NCI-H2171 treated with DMSO at 0.1 percent for 48 hours (cell line): ENCODE measurements around the gene UNC13C.

Experiments
- DNase-seq: peaks from one replicate; lab custom pipeline; 2025; lab: John Stamatoyannopoulos, UW

UNC13C gene

DNA sequence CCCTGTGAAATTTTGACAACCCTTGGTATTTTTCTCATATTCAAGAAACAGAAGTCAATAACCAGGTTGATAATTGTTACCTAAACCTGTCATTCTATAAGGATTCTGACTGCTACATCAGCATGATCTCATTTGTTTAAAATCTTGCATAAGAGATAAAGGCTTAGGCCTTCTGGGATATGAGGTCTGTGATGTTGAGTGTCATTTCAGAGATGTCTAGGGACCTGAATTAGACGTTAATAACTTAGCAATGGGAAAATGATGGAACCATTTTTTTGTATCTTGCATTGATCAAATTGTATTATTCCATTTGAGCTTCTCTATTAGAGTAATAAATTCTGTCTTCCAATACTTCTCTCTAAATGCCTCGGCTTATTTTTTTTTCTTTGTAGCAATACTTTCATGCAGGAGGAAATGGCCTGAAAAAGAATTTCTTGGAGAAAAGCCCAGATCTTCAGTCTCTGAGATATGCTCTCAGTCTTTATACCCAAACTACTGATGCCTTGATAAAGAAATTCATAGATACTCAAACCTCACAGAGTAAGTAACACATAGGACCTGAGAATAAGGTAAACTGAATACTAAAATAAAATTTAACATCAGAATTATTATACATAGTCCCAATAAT is 589.3 kb downstream of the UNC13C start:
- DNase-seq: no peak

DNA sequence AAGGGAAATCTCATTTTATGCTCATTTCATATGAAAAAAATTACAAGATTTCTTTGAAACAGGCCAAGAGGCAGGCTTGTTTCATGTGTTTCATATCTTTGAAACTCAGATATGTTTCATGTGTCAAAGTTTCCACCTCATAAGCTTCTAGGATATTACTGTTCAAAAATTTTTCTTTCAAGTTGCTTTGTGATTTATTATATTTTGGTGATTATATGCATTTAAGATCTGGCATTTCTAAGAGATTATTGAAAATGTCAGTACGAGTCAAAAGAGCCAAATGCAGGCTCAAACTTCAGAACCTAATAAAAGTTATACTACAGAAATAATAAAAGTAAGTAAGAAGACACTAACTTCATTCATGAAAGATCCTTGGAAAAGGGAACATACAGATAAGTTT is 590.1 kb downstream of the UNC13C start:
- no peak for DNase-seq

DNA sequence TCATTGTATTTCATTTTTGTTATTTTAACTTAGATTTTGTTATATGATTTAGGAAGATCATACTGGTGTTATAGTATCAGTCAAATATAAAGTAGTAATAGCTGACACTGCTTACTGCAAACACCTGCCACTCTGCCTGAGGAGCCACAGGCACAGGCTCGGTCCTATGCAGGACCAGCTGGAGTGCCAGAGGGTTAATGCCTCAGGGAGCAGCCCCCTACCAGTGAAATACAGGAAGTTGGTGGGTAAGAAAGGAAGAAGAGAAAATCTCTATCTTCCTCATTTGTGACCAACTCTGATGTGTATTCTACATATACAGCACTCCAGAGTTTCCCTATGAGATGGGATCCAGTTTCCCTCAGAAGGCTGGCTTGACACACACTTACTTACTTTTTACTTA is 593.3 kb downstream of the UNC13C start:
- no peak for DNase-seq

DNA sequence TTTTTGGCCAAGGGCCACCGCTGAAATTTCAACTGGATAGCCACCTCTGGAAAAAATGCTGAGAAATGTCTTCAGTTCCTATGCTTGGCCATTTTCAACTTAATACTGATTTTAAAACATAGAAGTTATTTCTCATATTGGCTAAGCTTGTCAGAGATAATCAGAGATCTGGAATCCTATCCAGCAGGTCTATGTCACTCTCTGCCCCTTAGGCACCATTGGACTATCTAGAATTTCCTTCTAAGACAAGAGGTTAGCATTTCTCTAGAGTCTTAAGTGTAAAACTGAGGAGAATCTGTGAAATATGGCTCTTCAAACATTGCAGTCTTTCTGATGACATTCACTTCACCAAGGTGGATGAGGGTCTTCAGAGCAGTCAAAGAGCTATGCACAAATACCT is 597.3 kb downstream of the UNC13C start:
- no peak for DNase-seq

DNA sequence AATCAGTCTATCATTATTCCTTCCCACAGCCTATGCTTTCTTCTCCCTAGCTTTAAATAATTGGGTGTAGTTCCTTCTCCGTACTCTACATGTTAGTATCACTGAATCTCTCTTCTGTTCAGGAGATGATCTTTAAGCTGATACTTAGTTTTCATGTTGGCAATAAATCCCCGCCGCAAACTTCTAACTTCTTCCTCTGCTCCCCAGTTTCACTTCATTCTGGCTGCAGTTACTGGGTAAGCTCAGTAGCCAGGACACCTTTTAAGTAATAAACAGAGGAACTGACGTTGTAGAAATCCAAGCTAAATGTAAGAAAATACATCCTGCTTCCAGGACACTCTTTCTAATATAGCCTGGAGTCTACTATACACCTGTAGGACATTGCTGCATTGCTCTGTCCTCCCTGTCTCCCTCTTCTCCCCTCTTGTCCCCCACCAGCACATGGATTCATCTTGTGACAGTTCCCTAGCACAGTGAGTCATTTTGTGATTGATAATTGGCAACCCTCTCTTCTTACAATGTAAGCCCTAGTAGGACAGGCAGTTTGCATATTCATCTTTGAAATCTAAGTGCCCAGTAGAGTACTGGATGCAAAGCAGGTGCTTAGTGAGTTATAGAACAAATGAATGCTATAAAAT is 598.2 kb downstream of the UNC13C start:
- no peak for DNase-seq

DNA sequence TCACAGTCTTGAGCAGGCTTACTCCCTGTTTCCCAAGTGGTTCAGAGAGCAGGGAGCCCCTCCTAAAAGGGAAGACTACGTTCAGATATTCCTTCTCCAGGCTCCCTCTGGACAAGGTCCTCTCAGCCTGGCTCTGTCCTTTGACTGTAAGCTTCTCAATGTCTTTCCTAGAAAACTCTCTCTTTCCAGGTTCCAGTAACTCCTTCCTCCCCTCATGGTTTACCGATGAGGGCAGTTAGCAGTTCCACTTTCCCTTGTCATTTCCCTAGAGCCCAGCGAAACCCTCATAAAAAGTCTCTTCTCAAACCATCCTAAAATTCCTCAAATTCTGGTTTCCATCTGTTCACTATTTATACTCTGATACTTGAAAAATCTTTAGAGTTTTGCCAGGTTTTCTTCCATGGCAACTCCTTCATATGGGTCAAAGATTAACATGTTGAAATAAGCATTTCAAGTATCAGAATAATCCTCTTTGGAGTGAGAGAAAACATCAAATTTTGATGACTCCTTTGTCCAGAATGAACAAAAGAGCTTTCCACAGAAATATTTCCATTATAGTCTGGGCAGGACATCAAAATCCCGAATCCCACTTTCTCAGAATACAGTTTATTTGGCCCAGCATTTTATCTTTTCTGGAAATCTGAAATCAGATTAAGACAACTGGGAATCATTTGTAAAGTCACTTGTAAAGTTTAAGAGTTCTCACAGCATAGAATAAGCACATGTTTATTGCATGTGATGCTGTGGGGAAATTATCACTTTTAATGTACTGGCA is 599.4 kb downstream of the UNC13C start:
- no peak for DNase-seq

DNA sequence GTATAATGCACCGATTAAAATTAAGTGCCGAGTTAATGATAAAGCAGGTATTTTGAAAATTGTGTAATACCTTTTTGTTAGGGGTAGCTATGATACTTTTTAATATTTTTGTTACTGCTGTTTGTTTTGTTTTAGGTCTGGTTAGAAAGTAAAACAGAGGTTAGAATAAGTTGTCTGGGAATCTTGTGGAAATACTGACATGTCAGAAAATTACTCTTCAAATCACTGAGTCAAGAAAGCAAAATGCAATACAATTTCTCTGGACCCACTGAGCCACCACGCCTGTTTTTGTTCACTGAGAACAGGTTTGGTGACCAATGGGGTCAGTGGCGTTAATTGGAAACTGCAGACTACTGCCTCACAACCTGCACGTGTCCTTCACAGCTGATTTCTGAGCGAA is 601.6 kb downstream of the UNC13C start:
- no peak for DNase-seq

DNA sequence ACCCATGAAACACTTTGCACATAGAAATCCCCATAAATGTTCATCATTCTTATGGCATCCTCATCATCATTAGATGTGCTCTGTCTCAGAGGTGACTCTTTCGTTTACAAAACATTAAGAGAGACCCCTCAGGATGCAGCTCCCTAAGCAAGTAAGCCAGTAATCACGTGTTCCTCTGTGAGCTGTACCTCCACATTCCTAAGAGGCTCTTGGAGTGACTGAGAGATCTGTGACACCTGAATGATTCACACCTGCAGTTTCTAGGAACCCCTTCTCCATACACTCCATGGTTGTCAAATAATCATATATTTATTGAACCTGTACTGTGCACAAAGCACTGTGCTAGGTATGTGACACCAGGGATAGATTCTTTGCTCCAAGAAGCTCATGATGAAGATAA is 602.4 kb downstream of the UNC13C start:
- DNase-seq: no peak

DNA sequence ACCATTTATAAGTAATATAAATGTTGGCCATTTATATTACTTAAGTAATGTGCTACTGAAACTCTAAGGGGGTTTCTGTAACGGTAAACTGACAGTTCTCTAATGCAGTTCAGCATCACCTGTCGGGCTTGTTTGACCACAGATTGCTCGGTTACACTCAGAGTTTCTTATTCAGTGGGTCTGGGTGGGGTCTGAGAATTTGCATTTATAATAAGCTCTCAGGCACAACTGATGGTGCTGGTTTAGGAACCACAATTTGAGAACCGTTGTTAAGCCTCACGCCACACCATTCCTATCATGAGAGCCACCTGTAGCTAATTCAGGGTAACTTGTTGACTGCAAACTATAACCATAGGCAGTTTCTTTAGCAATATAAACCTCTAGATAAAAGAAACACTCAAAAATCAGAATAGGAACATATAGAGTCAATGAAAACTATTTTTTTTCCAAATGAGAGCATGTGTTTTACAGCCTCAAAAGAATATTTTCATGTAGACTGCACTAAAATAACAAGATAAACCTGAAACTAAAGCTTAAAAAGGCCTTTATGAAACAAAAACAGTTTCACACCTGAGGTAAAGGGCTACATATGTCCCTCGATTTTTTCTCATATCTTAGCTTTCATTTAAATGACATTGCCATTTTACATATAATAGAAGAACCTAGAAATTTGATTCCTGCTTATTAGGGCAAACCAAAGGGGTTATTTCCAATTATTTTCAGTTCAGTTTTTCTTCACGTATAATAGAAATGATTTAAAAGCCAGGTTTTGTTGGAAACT is 604.8 kb downstream of the UNC13C start:
- DNase-seq: no peak

DNA sequence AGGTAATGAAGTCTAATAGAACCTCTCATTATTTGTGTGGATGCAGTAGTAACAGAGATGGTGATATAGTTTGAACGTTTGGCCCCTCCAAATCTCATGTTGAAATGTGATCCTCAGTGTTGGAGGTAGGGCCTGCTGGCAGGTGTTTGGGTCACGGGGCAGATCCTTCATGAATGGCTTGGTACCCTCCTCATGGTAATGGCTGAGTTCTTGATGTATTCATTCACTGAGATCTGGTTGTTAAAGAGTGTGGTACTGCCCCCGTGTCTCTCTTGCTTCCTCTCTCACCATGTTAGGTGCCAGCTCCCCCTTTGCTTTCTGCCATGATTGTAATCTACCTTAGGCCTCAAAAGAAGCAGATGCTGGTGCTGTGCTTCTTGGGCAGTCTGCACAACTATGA is 606.8 kb downstream of the UNC13C start:
- DNase-seq: no peak

DNA sequence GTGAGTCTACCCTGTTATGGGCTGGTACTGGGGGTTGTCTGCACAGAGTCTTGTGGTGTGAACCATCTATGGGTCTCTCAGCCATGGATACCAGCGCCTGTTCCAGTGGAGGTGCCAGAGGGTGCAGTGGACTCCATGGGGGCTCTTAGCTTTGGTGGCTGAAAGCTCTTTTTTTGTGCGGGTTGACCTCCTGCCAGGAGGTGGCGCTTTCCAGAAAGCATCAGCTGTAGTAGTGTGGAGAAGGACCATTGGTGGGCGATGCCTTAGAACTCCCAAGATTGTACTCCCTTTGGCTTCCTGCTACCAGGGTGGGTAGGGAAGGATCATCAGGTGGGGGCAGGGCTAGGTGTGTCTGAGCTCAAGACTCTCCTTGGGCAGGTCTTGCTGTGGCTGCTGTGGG is 615.9 kb downstream of the UNC13C start:
- DNase-seq: no peak

DNA sequence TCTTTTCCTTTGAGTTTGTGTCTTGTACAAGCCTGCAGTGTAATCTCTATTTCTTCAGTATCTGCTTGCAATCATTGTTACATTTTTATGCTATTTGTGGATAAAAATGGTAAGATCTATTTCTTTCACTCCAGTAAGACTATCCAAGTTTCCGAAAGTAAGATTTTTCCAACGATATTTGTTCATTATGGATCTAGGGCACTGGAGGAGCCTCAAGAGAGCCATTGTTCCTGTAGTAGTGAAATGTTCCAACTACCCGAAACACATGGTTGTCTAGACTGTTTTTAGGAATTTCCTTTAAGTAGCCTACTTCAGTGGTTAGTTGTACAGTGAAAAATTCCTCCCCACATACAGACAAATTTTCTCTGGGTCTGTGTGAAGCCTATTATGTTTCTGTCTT is 621.1 kb downstream of the UNC13C start:
- no peak for DNase-seq

DNA sequence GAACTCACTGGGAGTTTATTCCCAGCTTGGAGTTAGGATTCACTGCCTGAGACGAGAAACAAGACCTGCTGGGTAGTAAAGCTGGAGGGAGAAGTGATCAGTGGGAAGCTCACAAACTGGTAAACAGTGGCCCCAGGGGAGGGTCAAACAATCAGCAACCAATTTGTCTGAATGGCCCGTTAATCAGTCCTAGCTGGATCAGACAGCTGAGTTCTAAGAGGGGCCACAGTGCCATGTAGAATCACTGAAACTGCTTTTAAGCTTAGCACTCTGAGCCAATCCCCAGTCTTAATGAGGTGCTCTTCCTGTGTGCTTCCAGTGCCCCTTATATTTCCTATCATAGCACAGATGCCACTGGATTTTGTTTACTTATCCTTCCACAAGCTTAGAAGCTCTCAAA is 626.8 kb downstream of the UNC13C start:
- DNase-seq: no peak

DNA sequence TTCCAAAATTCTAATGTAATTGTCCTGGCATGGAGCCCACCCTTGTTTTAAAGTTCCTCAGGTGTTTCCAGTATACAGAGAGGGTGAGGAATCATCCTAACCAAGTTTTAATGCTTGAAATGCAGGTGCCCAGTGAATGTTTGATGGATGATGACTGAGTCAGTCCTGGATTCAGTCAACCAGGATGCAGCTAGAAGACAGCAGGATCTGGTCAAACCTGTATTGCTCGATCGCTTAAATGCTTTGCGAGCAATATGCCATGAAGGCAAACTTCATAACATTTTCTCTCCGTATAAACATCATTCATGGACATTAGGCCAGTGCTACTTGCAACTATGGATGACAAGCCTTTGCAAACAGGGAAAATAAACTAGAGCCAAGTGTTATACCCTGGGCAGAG is 627.3 kb downstream of the UNC13C start:
- no peak for DNase-seq

DNA sequence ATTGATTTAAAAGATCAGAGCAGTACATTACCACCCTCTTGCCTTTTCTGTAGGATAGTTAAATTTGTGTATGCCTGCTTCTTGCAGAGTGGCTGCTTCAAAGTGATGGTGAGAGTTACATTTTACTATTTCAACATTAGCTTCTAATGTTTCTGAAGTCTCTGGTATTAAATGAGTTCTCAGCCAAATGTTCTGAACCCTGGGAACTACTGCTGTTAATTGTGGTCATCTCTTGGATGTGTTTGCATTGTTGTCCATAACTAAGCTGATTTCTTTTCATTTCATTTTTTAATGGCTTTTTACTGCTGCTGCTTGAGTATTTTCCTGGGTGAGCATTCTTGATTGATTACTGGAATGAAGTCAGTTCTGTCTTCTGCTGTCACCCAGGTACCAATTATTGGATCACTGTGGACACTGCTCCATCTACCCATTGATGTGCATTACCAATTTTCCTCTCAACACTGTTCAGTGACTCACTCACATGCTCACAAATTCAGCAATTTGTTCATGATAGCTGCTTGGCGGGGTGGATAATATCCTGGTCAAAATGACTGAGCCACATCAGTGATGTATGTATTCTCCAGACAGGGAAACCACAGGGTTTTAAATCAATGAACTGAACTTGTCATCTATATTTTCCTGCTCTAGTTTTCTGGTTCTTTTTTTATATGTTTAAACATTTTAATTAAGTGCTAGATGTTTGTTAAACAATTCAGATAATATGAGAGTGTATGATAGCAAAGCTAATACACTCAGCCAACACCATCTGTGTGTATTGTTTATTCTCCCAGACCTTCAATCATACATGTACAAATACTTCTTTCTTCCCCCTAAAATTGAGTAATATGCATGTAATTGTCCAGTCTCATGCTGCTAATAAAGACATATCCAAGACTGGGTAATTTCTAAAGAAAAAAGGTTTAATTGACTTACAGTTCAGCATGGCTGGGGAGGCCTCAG is 630.9 kb downstream of the UNC13C start:
- DNase-seq: no peak

DNA sequence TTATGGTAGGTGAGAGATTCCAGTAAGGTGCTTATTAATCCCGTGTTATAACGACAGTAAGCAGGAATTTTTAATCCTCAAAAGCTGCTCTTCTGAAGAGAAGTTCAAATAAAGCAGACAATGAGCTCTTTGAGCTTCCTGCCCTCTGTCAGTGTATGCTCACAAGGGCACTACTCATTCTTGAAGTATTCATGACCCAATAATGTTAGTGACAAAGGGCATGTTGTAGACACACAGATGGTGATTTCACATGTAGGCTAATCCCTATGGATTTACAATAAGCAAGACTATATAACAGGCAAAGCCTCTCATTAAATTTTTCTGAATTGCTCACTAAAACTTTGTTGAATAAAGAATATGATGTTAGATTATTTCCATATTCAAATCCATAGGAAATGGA is 639.9 kb downstream of the UNC13C start:
- no peak for DNase-seq

DNA sequence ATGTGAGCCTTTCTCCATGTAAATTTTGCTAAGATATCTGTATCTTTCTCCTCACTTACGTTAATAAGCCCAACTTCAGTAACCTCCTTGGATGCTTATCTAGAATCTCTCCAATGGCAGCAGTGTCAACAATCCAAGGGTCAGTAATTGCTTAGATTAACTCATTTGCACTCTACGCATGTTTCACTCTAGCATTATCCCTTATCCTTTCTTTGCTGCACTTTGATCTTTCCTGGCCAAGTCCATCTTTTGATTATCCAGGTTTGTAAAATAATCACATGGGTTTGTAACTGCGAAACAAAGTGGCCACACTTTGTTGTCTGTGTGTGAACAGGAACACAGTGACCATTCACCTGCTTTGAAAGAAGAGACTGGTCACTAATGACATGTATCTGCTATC is 640.9 kb downstream of the UNC13C start:
- DNase-seq: no peak

DNA sequence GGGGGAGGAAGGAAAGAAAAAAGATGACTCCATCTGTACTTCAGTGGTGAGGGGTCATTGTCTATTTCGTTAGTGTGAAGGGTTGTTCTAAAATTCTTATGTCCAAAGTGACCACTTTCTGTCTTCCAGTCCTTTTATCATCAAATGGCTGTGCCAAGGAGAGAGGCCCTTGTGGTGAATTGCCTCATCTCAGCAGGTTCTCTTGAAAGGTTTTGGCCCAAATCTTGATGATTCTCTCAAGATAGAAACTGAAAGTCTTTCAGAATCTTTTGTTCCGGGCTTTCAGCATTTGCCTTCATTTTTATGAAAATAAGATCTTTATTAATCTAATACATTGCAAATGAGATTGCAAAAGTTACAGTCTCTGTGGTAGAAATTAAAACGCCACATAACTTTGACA is 642.7 kb downstream of the UNC13C start:
- no peak for DNase-seq

DNA sequence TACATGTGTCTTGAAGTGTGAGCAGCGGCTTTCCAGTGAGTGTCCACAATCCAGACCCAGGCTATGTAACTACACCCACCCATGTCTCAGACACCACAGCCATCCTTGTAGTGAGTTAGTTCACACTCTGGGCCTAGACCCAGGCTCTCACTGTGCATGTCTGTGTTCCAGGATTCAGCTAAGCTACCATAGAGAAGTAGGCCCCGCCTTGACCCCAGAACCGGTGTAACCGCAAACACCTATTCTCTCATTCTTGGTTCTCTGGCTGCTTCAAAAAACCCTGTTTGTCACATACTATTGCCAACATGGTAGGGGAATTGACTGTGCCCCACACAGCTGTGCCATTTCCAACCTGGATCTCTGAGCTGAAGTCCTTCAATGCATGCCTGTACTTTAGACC is 657.9 kb downstream of the UNC13C start:
- DNase-seq: no peak

DNA sequence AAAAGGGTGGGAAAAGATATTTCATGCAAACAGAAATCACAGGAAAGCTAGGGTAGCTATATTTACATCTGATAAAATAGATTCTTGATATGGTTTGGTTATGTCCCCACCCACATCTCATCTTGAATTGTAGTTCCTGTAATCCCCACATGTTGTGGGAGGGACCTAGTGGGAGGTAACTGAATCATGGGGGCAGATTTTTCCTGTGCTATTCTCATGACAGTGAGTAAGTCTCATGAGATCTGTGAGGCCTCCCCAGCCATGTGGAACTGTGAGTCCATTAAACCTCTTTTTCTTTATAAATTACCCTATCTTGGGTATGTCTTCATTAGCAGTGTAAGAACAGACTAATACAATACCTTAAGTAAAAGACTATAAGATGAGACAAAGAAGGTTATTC is 660.4 kb downstream of the UNC13C start:
- no peak for DNase-seq

DNA sequence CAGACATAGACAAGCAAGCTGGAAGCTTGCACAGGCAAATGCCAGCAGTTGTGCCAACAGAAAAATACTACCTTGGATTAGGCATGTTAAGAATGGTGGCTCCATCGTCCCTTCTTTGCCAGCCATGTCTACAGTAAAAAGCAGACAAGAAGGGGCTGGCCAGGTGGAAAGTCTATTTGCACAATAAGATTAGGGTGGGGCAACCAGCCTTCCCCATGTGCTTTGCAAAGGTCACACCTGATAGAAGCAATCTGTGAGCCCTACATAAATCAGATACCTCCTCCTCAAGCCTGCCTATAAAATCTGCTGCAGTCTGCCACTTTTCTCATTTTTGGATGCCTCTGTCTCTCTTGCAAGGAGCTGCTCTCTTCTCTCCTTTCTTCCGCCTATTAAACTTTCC is 662.6 kb downstream of the UNC13C start:
- no peak for DNase-seq

DNA sequence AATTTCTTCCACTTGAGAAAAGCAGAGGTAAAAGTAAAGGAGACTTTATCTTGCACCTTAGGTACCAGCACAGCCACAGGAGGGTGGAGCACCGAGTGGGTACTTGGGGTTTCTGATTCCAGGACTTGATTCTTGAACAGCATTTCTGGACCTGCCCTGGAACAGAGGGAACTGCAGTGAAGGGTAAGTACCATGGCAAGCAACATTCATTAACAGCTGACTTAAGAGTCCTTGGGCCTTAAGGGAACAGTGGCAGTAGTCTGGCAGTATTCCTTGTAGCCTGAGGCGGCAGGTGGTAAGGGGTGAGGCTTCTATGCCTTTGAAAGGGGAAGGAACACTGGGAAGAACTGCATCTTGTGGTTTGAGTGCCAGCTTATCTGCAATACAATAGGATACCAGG is 666.6 kb downstream of the UNC13C start:
- no peak for DNase-seq
